H1 (cell line): Measurements from ENCODE around the gene TOR4A. TPM values are rescaled to one million over a fixed set of nuclear protein-coding genes. Genes with fewer than 3 reads are reported as not detected.

Source experiments
- EGR1 ChIP-seq: IDR thresholded peaks from 2 replicates; pipeline ENCODE4 v1.6.1; 2011; ENCODE audit warnings: low read depth, low read length, borderline replicate concordance
- MAFK ChIP-seq: IDR thresholded peaks from 2 replicates; pipeline ENCODE4 v1.6.1; 2012; ENCODE audit warnings: low read depth, mild to moderate bottlenecking, improper control_type of control experiment, low read length
- NRF1 ChIP-seq: IDR thresholded peaks from 2 replicates; pipeline ENCODE4 v1.6.1; 2011; ENCODE audit warnings: mild to moderate bottlenecking, low read depth, low read length, improper control_type of control experiment
- POLR2AphosphoS5 ChIP-seq: IDR thresholded peaks from 2 replicates; pipeline ENCODE4 v1.6.1; 2011; ENCODE audit warnings: low read depth, low read length
- TBP ChIP-seq: IDR thresholded peaks from 2 replicates; pipeline ENCODE4 v1.6.1; 2011; ENCODE audit warnings: low read depth, low read length, improper control_type of control experiment
- polyA plus RNA-seq, 7 experiments: library from polyadenylated mRNA; depleted of rRNA in 3 of 7; stranded (reverse) in 5 of 7; unstranded in 2 of 7; fragments of >200 nt in 5 of 7; fragments of 200-250 nt in 2 of 7; gene quantifications; 1 replicate in 5 of 7; 2 replicates in 1 of 7; 4 replicates in 1 of 7; pipeline versions ENCODE4 v1.2.1 to v1.2.3, GENCODE V29; 2011 to 2013; ENCODE audit warnings: missing spikeins in 2 of 7, mixed read lengths in 2 of 7
- total RNA-seq: library from RNA; stranded (reverse); fragmentation: NEBNext Ultra II Directional; extraction: Animal tissue kit (Norgen Biotek cat#: 25700); gene quantifications from 2 replicates; pipeline ENCODE4 v1.2.1, GENCODE V29; 2021
- TF ChIP-seq, protein P1 (sequence below): fragments of 300-600 bp; sonication (generic); IDR thresholded peaks from 2 replicates; pipeline ENCODE4 v1.7.1; 2012; ENCODE audit warnings: low read length, moderate library complexity, mild to moderate bottlenecking, inconsistent platforms; ENCODE audit not compliant: insufficient replicate concordance

Gene TOR4A
- total and polyA plus RNA-seq, 2 of the 8 experiments (the other 6 are each of a cell fraction or from before 2014, with no cell fraction given), result 8.4 to 9.3 TPM

DNA sequence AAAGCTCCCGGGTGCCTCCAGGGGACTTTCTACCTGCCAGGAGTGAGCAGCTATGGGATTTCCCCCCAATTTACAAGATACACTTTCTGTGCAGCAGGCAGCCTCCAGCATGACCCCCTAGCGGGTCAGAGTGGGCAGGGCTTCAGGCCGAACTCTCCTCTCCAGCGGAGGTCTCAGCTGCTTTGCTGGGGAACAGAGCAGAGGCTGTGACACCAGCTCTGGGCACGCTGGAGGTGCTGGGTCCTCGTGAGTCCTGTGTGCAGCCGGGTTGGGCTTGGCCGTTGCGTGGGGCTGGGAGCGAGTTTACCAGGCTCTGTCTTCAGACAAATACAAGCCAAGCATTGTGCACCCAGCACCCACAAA lies 21.7 kb downstream of the TOR4A start (continued):
- TF ChIP-seq, protein P1, sequence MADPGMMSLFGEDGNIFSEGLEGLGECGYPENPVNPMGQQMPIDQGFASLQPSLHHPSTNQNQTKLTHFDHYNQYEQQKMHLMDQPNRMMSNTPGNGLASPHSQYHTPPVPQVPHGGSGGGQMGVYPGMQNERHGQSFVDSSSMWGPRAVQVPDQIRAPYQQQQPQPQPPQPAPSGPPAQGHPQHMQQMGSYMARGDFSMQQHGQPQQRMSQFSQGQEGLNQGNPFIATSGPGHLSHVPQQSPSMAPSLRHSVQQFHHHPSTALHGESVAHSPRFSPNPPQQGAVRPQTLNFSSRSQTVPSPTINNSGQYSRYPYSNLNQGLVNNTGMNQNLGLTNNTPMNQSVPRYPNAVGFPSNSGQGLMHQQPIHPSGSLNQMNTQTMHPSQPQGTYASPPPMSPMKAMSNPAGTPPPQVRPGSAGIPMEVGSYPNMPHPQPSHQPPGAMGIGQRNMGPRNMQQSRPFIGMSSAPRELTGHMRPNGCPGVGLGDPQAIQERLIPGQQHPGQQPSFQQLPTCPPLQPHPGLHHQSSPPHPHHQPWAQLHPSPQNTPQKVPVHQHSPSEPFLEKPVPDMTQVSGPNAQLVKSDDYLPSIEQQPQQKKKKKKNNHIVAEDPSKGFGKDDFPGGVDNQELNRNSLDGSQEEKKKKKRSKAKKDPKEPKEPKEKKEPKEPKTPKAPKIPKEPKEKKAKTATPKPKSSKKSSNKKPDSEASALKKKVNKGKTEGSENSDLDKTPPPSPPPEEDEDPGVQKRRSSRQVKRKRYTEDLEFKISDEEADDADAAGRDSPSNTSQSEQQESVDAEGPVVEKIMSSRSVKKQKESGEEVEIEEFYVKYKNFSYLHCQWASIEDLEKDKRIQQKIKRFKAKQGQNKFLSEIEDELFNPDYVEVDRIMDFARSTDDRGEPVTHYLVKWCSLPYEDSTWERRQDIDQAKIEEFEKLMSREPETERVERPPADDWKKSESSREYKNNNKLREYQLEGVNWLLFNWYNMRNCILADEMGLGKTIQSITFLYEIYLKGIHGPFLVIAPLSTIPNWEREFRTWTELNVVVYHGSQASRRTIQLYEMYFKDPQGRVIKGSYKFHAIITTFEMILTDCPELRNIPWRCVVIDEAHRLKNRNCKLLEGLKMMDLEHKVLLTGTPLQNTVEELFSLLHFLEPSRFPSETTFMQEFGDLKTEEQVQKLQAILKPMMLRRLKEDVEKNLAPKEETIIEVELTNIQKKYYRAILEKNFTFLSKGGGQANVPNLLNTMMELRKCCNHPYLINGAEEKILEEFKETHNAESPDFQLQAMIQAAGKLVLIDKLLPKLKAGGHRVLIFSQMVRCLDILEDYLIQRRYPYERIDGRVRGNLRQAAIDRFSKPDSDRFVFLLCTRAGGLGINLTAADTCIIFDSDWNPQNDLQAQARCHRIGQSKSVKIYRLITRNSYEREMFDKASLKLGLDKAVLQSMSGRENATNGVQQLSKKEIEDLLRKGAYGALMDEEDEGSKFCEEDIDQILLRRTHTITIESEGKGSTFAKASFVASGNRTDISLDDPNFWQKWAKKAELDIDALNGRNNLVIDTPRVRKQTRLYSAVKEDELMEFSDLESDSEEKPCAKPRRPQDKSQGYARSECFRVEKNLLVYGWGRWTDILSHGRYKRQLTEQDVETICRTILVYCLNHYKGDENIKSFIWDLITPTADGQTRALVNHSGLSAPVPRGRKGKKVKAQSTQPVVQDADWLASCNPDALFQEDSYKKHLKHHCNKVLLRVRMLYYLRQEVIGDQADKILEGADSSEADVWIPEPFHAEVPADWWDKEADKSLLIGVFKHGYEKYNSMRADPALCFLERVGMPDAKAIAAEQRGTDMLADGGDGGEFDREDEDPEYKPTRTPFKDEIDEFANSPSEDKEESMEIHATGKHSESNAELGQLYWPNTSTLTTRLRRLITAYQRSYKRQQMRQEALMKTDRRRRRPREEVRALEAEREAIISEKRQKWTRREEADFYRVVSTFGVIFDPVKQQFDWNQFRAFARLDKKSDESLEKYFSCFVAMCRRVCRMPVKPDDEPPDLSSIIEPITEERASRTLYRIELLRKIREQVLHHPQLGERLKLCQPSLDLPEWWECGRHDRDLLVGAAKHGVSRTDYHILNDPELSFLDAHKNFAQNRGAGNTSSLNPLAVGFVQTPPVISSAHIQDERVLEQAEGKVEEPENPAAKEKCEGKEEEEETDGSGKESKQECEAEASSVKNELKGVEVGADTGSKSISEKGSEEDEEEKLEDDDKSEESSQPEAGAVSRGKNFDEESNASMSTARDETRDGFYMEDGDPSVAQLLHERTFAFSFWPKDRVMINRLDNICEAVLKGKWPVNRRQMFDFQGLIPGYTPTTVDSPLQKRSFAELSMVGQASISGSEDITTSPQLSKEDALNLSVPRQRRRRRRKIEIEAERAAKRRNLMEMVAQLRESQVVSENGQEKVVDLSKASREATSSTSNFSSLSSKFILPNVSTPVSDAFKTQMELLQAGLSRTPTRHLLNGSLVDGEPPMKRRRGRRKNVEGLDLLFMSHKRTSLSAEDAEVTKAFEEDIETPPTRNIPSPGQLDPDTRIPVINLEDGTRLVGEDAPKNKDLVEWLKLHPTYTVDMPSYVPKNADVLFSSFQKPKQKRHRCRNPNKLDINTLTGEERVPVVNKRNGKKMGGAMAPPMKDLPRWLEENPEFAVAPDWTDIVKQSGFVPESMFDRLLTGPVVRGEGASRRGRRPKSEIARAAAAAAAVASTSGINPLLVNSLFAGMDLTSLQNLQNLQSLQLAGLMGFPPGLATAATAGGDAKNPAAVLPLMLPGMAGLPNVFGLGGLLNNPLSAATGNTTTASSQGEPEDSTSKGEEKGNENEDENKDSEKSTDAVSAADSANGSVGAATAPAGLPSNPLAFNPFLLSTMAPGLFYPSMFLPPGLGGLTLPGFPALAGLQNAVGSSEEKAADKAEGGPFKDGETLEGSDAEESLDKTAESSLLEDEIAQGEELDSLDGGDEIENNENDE, result no peak
- TF ChIP-seq TBP (peak; percentile 25; the same call in 1 of the 2 replicates), MAFK (peak; percentile 2; the same call in 1 of the 2 replicates), POLR2AphosphoS5 (0 out of 2 replicates have a peak, but pooled peaks have one; percentile 25), NRF1 (no peak), EGR1 (no peak)
